HEK293 (cell line): Measurements from ENCODE around the gene LRRC7.

Experiments
- CTCF ChIP-seq: fragments of 450-650 bp; formaldehyde crosslinking; IDR thresholded peaks from 2 replicates; pipeline ENCODE4 v1.5.1; 2016; ENCODE audit warnings: missing biosample characterization, missing genetic modification characterization
- KLF10 ChIP-seq: fragments of 450-650 bp; IDR thresholded peaks from 2 replicates; pipeline ENCODE4 v1.5.1; 2018; ENCODE audit warnings: missing biosample characterization, mild to moderate bottlenecking, missing genetic modification characterization
- ZBTB11 ChIP-seq: fragments of 450-650 bp; formaldehyde crosslinking; conservative IDR thresholded peaks from 2 replicates; pipeline ENCODE4 v1.5.1; 2016; ENCODE audit warnings: low read depth, missing biosample characterization, missing genetic modification characterization
- ZBTB7A ChIP-seq: fragments of 450-650 bp; formaldehyde crosslinking; IDR thresholded peaks from 2 replicates; pipeline ENCODE4 v1.5.1; 2016; ENCODE audit warnings: low read depth, missing biosample characterization, missing genetic modification characterization
- ZNF19 ChIP-seq: fragments of 450-650 bp; formaldehyde crosslinking; IDR thresholded peaks from 2 replicates; pipeline ENCODE4; 2016; ENCODE audit warnings: missing biosample characterization, missing genetic modification characterization, low read depth
- ZNF23 ChIP-seq: fragments of 450-650 bp; formaldehyde crosslinking; IDR thresholded peaks from 2 replicates; pipeline ENCODE4 v1.5.1; 2016; ENCODE audit warnings: missing biosample characterization, missing genetic modification characterization, borderline replicate concordance

GRCh38 chr1:70140894-70141293 is 573.2 kb downstream of the LRRC7 start:
- no peak for TF ChIP-seq CTCF (tag by site-specific recombination)
- no peak for TF ChIP-seq ZNF23
- TF ChIP-seq KLF10 (tag by site-specific recombination), result no peak
- TF ChIP-seq ZBTB11 (tag by site-specific recombination), result no peak
- no peak for TF ChIP-seq ZBTB7A (tag by site-specific recombination)
- TF ChIP-seq ZNF19 (tag by site-specific recombination), result no peak
